GM21447 (cell line): ENCODE measurements around the gene NKIRAS1.

Source experiments
- ATAC-seq: cut with Tn5 transposase; IDR thresholded peaks from one replicate; pipeline ENCODE4 v1.9.1; 2021; ENCODE audit not compliant: unreplicated experiment

Gene NKIRAS1

GRCh38 chr3:23916886-23917678, at the start of gene NKIRAS1, which contains the start of gene RPL15:
TSS of gene NKIRAS1 (minus strand) at chr3:23916990. CDS start at chr3:23910904, 6,086 bp downstream.
TSS of gene RPL15 (plus strand) at chr3:23917132. CDS start at chr3:23917860, 728 bp downstream.
- ATAC-seq, result peak; percentile 90

- ATAC-seq, result no peak
Observed at GRCh38 chr3:23966328-23966727, 49.5 kb upstream of the NKIRAS1 start.

- no peak for ATAC-seq
Observed at GRCh38 chr3:23964537-23965235, 47.9 kb upstream of the NKIRAS1 start.

GRCh38 chr3:23961913-23962312, 45.1 kb upstream of the NKIRAS1 start:
- ATAC-seq, result no peak

GRCh38 chr3:23961066-23961465, 44.3 kb upstream of the NKIRAS1 start:
- ATAC-seq, result no peak

GRCh38 chr3:23960649-23961048, 43.9 kb upstream of the NKIRAS1 start:
- no peak for ATAC-seq

- no peak for ATAC-seq
Observed at GRCh38 chr3:23959135-23959900, 42.5 kb upstream of the NKIRAS1 start.

- ATAC-seq, result no peak
Observed at GRCh38 chr3:23956701-23957100, 39.9 kb upstream of the NKIRAS1 start.

- no peak for ATAC-seq
Observed at GRCh38 chr3:23954144-23954543, 37.4 kb upstream of the NKIRAS1 start.

- no peak for ATAC-seq
Observed at GRCh38 chr3:23953523-23953922, 36.7 kb upstream of the NKIRAS1 start.

GRCh38 chr3:23952646-23953045, 35.9 kb upstream of the NKIRAS1 start:
- ATAC-seq, result peak; percentile 39

GRCh38 chr3:23950293-23950692, 33.5 kb upstream of the NKIRAS1 start:
- peak; percentile 31 for ATAC-seq

GRCh38 chr3:23949784-23950183, 33.0 kb upstream of the NKIRAS1 start:
- peak; percentile 22 for ATAC-seq

- ATAC-seq, result no peak
Observed at GRCh38 chr3:23948761-23949160, 32.0 kb upstream of the NKIRAS1 start.

GRCh38 chr3:23945913-23946687, 29.3 kb upstream of the NKIRAS1 start:
- ATAC-seq, result peak; percentile 69

GRCh38 chr3:23945663-23945912, 28.8 kb upstream of the NKIRAS1 start:
- no peak for ATAC-seq

- ATAC-seq, result peak; percentile 49
Observed at GRCh38 chr3:23944861-23945662, 28.3 kb upstream of the NKIRAS1 start, which contains the start of gene NR1D2. TSS of gene NR1D2 (plus strand) at chr3:23945286. CDS start at chr3:23945579, 293 bp downstream.

GRCh38 chr3:23944007-23944783, 27.4 kb upstream of the NKIRAS1 start:
- no peak for ATAC-seq

GRCh38 chr3:23942546-23942945, 25.8 kb upstream of the NKIRAS1 start:
- ATAC-seq, result no peak
